PC-9 (cell line): Measurements from ENCODE around the gene SIGLEC15. TPM values are rescaled to one million over a fixed set of nuclear protein-coding genes. Genes with fewer than 3 reads are reported as not detected.
A peak's percentile ranks its signal among the peaks of the same experiment; 100 is the strongest.

Experiments
- BruUV-seq: library from RNA; stranded (reverse); fragments of 400-500 nt; replicated peaks from 2 replicates; lab custom pipeline; 2021; lab: Mats Ljungman, UMichigan
- CTCF ChIA-PET: fragments of 300-600 bp; sonication (Branson Sonifier 250); formaldehyde crosslinking; loops from one replicate; lab custom pipeline; 2022; ENCODE audit warnings: antibody characterized with exemption; lab: Charles Lee
- POLR2A ChIA-PET: fragments of 300-600 bp; sonication (Branson Sonifier 250); formaldehyde crosslinking; loops from one replicate; lab custom pipeline; 2022; ENCODE audit warnings: antibody characterized with exemption; ENCODE audit not compliant: unreplicated experiment; lab: Charles Lee
- DNase-seq, 2 experiments: peaks; one replicate each; pipeline versions ENCODE4 v3.0.0 to v3.0.0-alpha.2; 2015 to 2022; ENCODE audit warnings: mixed read lengths in 1 of 2
- H2AFZ ChIP-seq: fragments of 200-600 bp; sonication (generic); 2 replicates; pipeline ENCODE4 v1.8.1; 2017; ENCODE audit warnings: antibody characterized with exemption
- H3F3A ChIP-seq: fragments of 200-600 bp; sonication (generic); 2 replicates; pipeline ENCODE4 v1.8.1; 2017; ENCODE audit warnings: antibody characterized with exemption, mild to moderate bottlenecking, low read depth; ENCODE audit not compliant: insufficient read depth
- H3K27ac ChIP-seq: fragments of 200-600 bp; sonication (generic); 2 replicates; pipeline ENCODE4 v1.6.1; 2016; ENCODE audit warnings: mixed run types
- H3K27me3 ChIP-seq: fragments of 200-600 bp; sonication (generic); 2 replicates; pipeline ENCODE4 v1.6.1; 2016; ENCODE audit warnings: low read depth, mixed run types; ENCODE audit not compliant: insufficient read depth
- H3K36me3 ChIP-seq: fragments of 200-600 bp; sonication (generic); 2 replicates; pipeline ENCODE4 v1.6.1; 2016; ENCODE audit warnings: low read depth, mixed run types
- H3K4me1 ChIP-seq: fragments of 200-600 bp; sonication (generic); replicated peaks from 2 replicates; pipeline ENCODE4 v1.6.1; 2016; ENCODE audit warnings: mixed run types; ENCODE audit not compliant: insufficient read depth
- H3K4me2 ChIP-seq: fragments of 200-600 bp; sonication (generic); 2 replicates; pipeline ENCODE4 v1.6.1; 2017; ENCODE audit warnings: mixed run types
- H3K4me3 ChIP-seq: fragments of 200-600 bp; sonication (generic); 2 replicates; pipeline ENCODE4 v1.6.1; 2016; ENCODE audit warnings: mixed run types
- H3K79me2 ChIP-seq: fragments of 200-600 bp; sonication (generic); 2 replicates; pipeline ENCODE4 v1.6.1; 2017; ENCODE audit warnings: low read depth, mixed run types
- H3K9me2 ChIP-seq: fragments of 200-600 bp; sonication (generic); 2 replicates; pipeline ENCODE4 v1.8.1; 2017; ENCODE audit warnings: mild to moderate bottlenecking; ENCODE audit not compliant: insufficient read depth
- H3K9me3 ChIP-seq: fragments of 200-600 bp; sonication (generic); 2 replicates; pipeline ENCODE4 v1.8.1; 2016; ENCODE audit warnings: low read depth; ENCODE audit not compliant: insufficient read depth
- H4K20me1 ChIP-seq: fragments of 200-600 bp; sonication (generic); 2 replicates; pipeline ENCODE4 v1.8.1; 2017; ENCODE audit not compliant: insufficient read depth
- EZH2 ChIP-seq: fragments of 200-600 bp; sonication (generic); IDR thresholded peaks from 2 replicates; pipeline ENCODE4 v1.8.0; 2017; ENCODE audit warnings: antibody characterized with exemption, low read depth
- intact Hi-C: fragments of 100-400 bp; cut with micrococcal nuclease; formaldehyde crosslinking; loops from one replicate; pipeline ENCODE4 v1.10.0; 2022; ENCODE audit not compliant: unreplicated experiment
- total RNA-seq: library from RNA; stranded (reverse); gene quantifications from 2 replicates; pipeline ENCODE4 v1.2.3, GENCODE V29; 2021
- TF ChIP-seq, protein P1 (sequence below): fragments of 200-600 bp; sonication (generic); conservative IDR thresholded peaks from 2 replicates; pipeline ENCODE4 v1.6.1; 2017; ENCODE audit warnings: mixed run types, antibody characterized with exemption, mild to moderate bottlenecking, moderate library complexity

Gene SIGLEC15
- total RNA-seq, 1 experiment from 2014 or later, result 1.0 TPM

DNA sequence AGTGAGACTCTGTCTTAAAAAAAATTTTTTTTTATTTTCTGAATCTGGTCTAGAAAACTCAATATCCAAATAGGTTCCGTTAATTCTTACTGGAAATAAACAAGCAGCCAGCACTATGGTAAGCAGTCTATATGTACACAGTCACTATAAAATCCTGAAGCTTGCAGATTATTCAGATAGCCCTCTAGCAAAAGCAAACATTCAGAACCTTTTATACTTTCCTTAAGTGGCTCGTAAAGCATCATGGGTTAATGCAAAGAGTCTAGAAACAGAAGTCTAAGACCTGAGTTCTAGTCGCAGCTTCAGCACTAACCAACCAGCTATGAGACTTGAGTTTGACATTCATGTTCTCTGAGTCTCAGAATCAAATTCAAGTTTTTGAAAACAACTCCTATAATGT lies 51.9 kb downstream of the SIGLEC15 start:
- Histone ChIP-seq H3K9me2 (no peaks in the 10 kb centered on the region), H3K4me1 (peaks cover 3% of the 10 kb centered on the region; the same call in 1 of the 2 replicates), H3K4me3 (no peak overlapping the region), H3K79me2 (no peaks in the 10 kb centered on the region), H4K20me1 (no peaks in the 10 kb centered on the region), H3K4me2 (no peak overlapping the region), H3K9me3 (no peaks in the 10 kb centered on the region), H3K27me3 (no peaks in the 10 kb centered on the region), H3F3A (peaks cover 4% of the 10 kb centered on the region; the same call in 1 of the 2 replicates), H3K27ac (no peak overlapping the region), H2AFZ (no peak overlapping the region), H3K36me3 (peaks cover 15% of the 10 kb centered on the region; the same call in 1 of the 2 replicates)
- no peak for DNase-seq
- ChIA-PET POLR2A (no interaction called here), CTCF (no interaction called here)
- TF ChIP-seq, protein P1, sequence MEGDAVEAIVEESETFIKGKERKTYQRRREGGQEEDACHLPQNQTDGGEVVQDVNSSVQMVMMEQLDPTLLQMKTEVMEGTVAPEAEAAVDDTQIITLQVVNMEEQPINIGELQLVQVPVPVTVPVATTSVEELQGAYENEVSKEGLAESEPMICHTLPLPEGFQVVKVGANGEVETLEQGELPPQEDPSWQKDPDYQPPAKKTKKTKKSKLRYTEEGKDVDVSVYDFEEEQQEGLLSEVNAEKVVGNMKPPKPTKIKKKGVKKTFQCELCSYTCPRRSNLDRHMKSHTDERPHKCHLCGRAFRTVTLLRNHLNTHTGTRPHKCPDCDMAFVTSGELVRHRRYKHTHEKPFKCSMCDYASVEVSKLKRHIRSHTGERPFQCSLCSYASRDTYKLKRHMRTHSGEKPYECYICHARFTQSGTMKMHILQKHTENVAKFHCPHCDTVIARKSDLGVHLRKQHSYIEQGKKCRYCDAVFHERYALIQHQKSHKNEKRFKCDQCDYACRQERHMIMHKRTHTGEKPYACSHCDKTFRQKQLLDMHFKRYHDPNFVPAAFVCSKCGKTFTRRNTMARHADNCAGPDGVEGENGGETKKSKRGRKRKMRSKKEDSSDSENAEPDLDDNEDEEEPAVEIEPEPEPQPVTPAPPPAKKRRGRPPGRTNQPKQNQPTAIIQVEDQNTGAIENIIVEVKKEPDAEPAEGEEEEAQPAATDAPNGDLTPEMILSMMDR, result no peak
- no peak for TF ChIP-seq EZH2
- intact Hi-C loops, result no loop called here
- BruUV-seq, result no TSS peak

DNA sequence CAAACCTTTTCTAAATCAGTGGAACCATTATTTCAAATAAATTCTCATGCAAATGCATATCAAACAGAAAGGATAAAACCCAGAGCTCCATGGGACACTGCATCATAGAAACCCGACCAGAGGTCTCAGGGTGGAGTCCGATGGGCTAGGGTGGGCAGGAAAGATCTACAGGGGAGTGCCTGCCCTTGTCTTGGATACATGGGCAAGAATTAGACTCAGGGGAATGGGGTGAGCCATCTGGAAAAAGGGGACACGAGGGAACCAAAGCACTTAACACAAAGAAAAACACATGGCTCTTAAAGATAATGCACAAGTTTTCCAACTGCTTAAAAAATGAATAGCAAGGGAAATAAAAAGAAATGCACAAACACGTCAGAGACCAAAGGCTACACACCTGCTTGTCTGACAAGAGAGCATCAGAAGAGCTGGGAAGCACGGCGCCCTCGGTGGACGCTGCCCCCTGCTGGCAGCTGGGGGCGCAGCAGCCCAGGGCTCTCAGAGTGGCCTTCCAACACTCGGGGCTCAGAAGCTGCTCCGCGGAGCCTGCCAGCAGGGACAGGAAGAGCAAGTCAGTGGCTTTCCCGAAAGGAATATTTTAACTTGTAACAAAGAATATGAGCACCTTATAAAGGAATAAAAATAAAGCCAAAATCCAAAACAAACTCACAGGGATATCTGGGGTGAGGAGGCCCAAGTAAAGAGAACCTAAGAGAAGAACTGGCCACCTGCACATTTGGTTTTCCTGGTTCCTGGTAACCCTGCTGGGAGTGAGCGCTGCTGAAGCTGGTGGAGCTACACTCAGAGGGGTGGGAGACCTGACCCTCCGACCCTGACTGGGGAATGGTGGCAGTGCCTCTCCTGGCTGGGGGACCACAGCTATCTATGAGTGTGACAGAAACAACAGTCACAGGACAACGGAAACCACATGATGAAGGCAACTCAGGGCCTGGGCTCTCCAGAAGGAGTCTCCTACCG lies 54.5 kb downstream of the SIGLEC15 start:
- Histone ChIP-seq H3K4me1 (no peaks in the 10 kb centered on the region), H3K36me3 (peaks cover 21% of the 10 kb centered on the region), H4K20me1 (no peaks in the 10 kb centered on the region), H3K9me2 (no peaks in the 10 kb centered on the region), H3K9me3 (no peaks in the 10 kb centered on the region), H3K4me3 (no peak overlapping the region), H3K79me2 (no peaks in the 10 kb centered on the region), H2AFZ (no peak overlapping the region), H3K4me2 (no peak overlapping the region), H3F3A (no peaks in the 10 kb centered on the region), H3K27me3 (no peaks in the 10 kb centered on the region), H3K27ac (no peak overlapping the region)
- TF ChIP-seq, protein P1, result peak; percentile 98
- no peak for TF ChIP-seq EZH2
- DNase-seq, result peak in 1 of 2 experiments; percentile 52
- POLR2A ChIA-PET, result no interaction called here
- CTCF ChIA-PET, result interaction anchor here (0.9 kb wide), 1 partner anchor 157 kb away, joined by 5 read pairs; no protein-coding TSS in a partner anchor
- no TSS peak for BruUV-seq
- intact Hi-C loops, result loop anchor here (1.0 to 2.0 kb wide), 3 partner anchors 157 to 215 kb away; no protein-coding TSS in a partner anchor

DNA sequence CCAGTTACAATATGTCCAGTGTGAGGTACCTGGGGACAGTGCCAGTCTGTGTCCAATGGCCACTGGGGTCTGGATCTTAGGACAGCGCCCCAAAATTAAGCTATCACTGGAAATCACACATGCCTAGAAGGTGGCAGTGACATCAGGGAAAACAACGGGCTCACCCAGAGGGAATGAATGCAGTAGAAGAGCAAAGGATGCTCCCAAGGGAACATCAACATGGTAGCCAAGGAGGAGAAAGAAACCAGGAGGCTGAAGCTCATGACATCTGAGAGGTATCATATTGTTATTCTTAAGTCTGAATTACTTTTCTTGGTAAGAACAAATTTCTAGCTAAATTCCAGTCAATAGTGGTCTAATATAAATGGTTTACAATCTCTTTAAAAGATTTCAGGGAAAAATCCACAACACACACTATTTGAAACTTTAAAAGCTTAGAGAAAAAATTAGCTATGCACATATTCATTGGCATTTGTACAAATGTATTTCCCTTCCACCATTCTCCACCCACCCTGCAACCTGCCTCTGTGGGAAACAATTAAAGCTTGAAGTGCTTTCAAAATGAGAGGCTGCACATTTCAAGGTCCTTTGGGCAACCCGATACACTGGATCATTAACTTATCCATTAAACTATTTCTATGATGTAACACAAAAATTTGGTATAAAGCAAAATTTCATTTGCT lies 55.5 kb downstream of the SIGLEC15 start:
- Histone ChIP-seq H3K4me2 (no peak overlapping the region), H3F3A (no peaks in the 10 kb centered on the region), H3K79me2 (no peaks in the 10 kb centered on the region), H2AFZ (no peak overlapping the region), H3K4me3 (no peak overlapping the region), H3K36me3 (peaks cover 21% of the 10 kb centered on the region), H3K27me3 (no peaks in the 10 kb centered on the region), H4K20me1 (no peaks in the 10 kb centered on the region), H3K9me3 (no peaks in the 10 kb centered on the region), H3K27ac (no peak overlapping the region), H3K4me1 (no peaks in the 10 kb centered on the region), H3K9me2 (no peaks in the 10 kb centered on the region)
- POLR2A ChIA-PET, result no interaction called here
- intact Hi-C loops, result loop anchor here (1.0 to 2.0 kb wide), 3 partner anchors 158 to 216 kb away; no protein-coding TSS in a partner anchor
- TF ChIP-seq, protein P1, result no peak
- no peak for TF ChIP-seq EZH2
- BruUV-seq, result no TSS peak
- DNase-seq, result no peak
- CTCF ChIA-PET, result no interaction called here
